Transverse colon (tissue), 4 donors: ENCODE data around the gene P4HB.

Experiments used
- CTCF ChIP-seq, 5 experiments: fragments of 200-600 bp in 3 of 5; fragments of 450-650 bp in 2 of 5; sonication (generic) in 3 of 5; IDR thresholded peaks; 1 replicate in 2 of 5; 2 replicates in 3 of 5; pipeline ENCODE4 v1.5.1; 2016 to 2017; ENCODE audit warnings: antibody characterized with exemption in 5 of 5, inconsistent platforms in 3 of 5, mild to moderate bottlenecking in 2 of 5, moderate library complexity in 1 of 5
- EP300 ChIP-seq: sonication (generic); formaldehyde crosslinking; IDR thresholded peaks from one replicate; pipeline ENCODE4 v1.6.1; 2017; ENCODE audit warnings: antibody characterized with exemption, low read depth
- POLR2AphosphoS5 ChIP-seq, 3 donors: sonication (generic); formaldehyde crosslinking; IDR thresholded peaks; one replicate each; pipeline ENCODE4 v1.6.1; 2016; ENCODE audit warnings: antibody characterized with exemption in 3 of 3

- TF ChIP-seq CTCF (IDR thresholded peaks at IDR 0.05): no peak
- TF ChIP-seq POLR2AphosphoS5 (IDR thresholded peaks at IDR 0.05): peak in 2 of 3 donors; percentile 12 to 53
- TF ChIP-seq EP300: no peak
Observed at GRCh38 chr17:81867170-81867990, 7.0 kb upstream of the P4HB start.
